ENCODE data around the gene VEPH1.

- TF ChIP-seq CTCF (IDR thresholded peaks at IDR 0.05; ENCODE audit: insufficient read depth, low read length, poor library complexity, severe bottlenecking) (no peak), EZH2phosphoT487 (conservative IDR thresholded peaks at IDR 0.05; ENCODE audit: low read length) (no peak)
Measured at GRCh38 chr3:157529085-157529484, 25.9 kb upstream of the VEPH1 start.

Measured in SU-DHL-6 (cell line).